HG03460 (cell line): ENCODE measurements around the gene RPS6KA4.

Experiments used
- ATAC-seq: cut with Tn5 transposase; IDR thresholded peaks from one replicate; pipeline ENCODE4 v1.9.1; 2021; ENCODE audit not compliant: unreplicated experiment

The RPS6KA4 gene

DNA sequence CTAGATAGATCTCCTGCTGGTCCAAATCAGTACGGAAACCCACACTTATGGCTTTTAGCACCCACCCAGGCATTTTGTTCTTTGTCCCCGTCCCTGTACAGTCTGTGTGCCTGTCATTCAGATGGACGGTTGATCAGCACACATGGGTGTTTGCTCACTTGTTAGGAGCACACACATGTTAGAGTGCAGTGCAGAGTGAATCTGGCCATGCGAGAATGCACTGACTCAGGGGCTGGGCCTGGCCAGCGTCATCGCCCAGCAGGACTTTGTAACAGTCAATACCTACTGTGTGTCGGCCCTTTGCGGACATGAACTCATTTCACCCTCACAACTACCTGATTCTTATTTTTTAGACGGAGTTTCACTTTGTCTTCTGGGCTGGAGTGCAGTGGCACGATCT, 3.4 kb downstream of the RPS6KA4 start:
- no peak for ATAC-seq

- no peak for ATAC-seq
These were observed 5.5 kb downstream of the RPS6KA4 start for GRCh38 chr11:64364435-64364834.

DNA sequence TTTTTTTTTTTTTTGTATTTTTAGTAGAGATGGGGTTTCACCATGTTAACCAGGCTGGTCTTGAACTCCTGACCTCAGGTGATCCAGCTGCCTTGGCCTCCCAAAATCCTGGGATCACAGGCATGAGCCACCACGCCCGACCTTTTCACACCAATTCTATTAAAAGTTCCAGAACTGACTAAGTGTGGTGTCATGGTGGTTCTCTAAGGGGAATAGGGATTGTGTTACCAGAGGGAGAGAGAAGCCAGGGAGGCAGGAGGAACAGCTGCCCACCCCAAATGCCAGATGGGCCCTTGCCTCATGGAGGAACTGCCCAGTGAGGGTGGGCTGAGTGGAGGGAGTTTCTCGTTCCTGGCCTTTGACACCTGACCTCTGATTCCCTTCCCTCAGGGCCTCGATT, 5.9 kb downstream of the RPS6KA4 start:
- no peak for ATAC-seq

DNA sequence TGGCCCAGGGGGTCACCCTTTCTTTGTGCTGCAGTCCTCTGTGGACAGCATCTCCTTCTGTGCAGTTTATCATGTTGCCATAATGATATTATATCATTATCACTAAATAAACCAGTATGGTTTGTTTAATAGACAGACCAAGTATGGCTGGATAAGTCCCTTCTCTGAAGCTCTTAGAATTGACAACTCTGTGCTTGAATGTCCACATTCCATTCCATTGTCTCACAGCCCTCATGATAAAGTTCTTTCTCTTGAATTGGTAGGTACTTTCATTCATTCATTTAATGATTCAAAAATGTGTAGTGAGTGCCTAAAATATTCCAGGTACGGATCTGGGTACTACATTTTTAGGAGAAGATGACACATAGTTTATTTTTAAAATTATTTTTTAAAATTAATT, 7.8 kb downstream of the RPS6KA4 start:
- no peak for ATAC-seq

DNA sequence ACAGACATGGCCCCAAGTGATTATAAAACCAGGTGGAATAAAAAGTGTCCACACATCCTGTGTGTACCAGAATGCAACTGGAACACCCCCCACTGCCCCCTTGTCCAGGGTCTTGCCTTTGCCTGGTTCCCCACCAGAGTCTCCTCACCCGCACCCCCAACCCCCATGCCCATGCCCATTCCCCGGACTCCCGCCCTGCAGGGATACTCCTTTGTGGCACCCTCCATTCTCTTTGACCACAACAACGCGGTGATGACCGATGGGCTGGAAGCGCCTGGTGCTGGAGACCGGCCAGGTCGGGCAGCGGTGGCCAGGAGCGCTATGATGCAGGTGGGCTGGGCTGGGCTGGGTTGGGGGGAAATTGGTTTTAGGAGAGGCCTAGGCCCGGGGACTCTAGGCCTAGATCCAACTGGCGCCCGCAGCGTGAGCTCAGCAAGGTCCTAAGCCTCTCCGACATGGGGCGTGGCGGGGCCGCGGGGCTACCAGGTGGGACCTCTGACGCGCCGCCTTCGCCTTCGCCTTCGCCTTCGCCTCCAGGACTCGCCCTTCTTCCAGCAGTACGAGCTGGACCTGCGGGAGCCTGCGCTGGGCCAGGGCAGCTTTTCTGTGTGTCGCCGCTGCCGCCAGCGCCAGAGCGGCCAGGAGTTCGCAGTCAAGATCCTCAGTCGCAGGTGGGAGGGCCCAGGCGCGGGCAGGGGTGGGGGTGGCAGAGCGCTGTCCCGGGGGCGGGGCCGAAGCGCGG, 9.1 kb downstream of the RPS6KA4 start:
- ATAC-seq: no peak

DNA sequence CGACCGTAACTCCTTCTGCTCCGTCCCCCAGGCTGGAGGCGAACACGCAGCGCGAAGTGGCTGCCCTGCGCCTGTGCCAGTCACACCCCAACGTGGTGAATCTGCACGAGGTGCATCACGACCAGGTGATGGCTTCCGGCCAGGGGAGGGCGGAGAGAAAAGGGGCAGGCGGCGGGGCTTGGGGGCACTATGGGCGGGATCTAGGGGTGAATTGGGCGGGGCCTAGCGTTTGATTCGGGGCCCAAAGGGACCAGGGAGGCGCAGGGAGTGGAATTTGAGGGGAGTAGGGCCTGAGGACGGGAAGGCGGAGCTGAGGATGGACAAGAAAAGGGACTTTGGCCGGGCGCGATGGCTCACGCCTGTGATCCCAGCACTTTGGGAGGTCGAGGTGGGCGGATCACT, 9.7 kb downstream of the RPS6KA4 start:
- ATAC-seq: no peak

DNA sequence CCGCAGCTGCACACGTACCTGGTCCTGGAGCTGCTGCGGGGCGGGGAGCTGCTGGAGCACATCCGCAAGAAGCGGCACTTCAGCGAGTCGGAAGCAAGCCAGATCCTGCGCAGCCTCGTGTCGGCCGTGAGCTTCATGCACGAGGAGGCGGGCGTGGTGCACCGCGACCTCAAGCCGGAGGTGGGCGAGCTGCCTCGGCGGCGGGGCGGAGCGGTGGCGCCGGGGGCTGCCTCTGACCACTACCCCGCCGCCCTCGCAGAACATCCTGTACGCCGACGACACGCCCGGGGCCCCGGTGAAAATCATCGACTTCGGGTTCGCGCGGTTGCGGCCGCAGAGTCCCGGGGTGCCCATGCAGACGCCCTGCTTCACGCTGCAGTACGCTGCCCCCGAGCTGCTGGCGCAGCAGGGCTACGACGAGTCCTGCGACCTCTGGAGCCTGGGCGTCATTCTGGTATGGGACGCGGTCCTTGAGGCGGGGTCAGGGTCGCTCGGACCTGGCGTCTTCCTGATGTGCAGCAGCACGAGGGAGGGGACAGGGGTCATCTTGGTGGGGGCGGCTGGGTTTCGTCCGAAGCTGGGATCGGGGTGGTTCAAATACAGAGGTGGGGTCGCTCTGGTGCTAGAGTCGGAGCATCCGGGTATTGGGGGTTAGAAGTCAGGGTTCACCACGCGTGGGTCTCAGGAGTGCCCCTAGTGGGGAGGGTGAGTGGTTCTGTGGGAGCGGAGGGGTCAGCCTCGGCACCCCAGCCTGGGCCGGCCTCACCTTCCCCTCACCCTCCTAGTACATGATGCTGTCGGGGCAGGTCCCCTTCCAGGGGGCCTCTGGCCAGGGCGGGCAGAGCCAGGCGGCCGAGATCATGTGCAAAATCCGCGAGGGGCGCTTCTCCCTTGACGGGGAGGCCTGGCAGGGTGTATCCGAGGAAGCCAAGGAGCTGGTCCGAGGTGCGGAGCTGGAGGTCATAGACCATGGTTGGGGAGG, 10.8 kb downstream of the RPS6KA4 start:
- ATAC-seq: no peak

DNA sequence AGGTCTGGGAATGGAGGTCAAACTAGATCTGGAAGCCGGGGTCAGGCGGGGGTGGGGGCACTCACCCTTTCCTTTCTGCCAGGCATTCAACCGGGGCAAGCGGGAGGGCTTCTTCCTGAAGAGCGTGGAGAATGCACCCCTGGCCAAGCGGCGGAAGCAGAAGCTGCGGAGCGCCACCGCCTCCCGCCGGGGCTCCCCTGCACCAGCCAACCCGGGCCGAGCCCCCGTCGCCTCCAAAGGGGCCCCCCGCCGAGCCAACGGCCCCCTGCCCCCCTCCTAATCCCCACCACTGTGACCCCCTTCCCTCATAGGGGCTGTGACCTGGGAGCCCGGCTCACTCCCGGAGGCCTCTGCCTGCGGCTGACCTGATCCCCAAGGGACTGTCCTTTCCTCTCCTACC, 12.2 kb downstream of the RPS6KA4 start:
- ATAC-seq: no peak

GRCh38 chr11:64372021-64372420, 13.1 kb downstream of the RPS6KA4 start:
- no peak for ATAC-seq

DNA sequence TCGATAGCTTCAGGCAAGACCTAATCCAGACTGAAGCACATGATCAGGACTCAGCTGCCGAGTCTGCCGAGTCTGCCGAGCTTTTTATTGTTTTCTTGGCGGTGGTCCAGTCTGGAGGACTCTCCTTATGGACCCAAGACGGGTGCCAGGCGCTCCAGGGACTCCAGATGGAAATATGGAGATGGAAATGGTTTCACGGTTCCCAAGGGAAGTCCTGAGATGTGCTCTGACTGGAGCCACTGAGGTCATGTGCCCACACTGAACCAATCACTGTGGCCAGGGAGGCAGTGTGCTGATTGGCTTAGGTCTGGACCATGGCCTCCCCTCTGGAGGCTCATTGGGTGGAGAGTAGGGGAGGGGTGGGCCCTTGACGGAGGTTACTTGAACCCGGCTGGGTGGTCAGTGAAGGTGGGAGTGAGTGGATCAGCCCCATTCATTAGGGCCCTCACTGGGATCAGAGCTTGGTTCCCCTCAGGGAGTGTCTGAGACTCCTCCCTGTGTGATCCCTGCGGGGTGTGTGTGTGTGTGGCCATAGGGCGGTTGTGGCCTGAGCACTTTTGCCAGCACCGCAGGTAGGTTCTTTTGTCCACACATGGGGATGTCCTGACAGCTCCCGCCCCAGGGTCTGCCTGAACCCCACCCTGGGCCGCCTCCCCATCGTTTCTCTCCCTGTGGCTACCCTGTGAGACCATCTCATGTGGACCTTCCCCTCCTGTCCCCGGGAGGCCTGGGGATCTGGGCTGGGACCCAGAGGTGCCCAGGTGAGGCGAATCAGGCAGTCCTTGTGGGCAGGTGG, 14.0 kb downstream of the RPS6KA4 start:
- ATAC-seq: no peak

DNA sequence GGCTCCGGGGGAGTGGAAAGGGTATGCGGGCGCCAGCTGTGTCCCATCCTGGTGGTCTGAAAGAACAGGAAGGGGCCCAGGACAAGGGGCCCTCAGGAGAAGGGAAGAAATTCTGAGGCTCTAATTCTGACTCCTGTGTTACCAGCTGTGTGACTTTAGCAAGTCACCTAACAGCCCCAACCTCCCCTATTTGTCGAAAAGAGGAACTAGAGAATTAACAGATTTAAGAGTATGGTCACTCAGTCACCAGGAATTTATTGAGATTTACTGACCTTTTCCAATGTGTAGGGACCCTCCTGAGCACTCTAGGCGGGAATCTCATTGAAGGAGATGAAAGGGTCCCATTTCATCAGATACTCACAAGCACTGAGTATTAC, 14.6 kb downstream of the RPS6KA4 start:
- ATAC-seq: no peak

- no peak for ATAC-seq
These were observed 17.1 kb downstream of the RPS6KA4 start for GRCh38 chr11:64376071-64376470.

- no peak for ATAC-seq
These were observed 19.4 kb downstream of the RPS6KA4 start for GRCh38 chr11:64378335-64378880.

DNA sequence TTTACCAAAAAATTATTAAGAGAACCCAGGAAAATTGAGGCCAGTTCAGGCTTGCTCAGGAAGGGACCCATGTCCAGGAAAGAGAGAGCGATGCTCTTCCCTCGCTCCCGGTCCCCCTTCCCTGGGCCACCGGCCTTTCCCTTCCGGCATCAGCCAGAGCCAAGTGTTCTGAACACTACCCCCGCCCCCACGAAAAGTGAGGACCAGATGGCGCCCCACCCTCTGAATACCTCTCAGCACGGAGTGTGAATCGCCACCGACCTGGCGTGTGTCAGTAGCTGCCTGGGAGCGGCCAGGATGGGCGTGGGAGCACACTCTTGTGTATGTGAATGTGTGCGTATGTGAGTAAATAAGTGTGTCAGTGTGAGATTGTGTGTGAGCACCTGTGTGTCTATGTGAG, 20.2 kb downstream of the RPS6KA4 start:
- ATAC-seq: no peak

- ATAC-seq: no peak
These were observed 21.1 kb downstream of the RPS6KA4 start for GRCh38 chr11:64379817-64380709.

DNA sequence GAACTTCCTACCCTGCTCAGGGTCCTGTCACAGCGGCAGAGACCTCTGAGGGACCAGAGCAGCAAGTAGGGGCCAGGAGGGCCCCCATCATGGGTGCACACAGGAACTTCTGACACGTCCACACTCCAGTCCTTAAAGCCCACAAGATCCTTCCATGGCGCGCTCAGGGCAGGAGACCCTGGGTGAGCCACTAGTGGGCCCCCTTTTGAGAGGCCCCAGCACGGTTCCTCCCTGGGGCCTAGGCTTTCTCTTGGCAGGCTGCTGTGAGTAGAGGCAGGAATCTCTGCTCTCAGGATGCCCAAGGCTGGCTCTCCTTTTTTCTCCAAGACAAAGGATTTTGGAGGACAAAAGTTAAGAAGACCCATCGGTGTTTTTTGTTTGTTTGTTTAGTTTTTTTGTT, 22.4 kb downstream of the RPS6KA4 start:
- ATAC-seq: no peak

- ATAC-seq: no peak
These were observed 23.1 kb downstream of the RPS6KA4 start for GRCh38 chr11:64382047-64382446.

GRCh38 chr11:64382586-64382985, 23.6 kb downstream of the RPS6KA4 start:
- ATAC-seq: no peak

DNA sequence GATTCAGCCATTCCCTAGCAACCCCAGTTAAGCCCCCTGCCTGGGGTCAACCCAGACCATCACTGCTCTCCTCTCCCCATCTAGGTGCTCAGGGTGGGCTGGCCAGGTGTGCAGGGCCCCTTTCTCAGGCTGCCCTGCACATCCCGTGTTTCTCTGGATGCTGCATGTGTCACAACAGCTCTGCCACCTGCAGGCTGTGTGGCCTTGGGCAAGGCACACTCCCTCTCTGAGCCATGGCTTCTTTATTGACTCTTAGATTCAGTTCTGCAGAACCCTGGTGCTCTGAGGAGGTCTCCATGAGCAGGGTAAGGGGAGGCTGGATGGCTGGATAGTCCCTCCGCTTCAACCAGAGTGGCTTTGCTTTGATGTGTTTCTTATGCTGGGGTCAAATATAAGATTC, 24.6 kb downstream of the RPS6KA4 start:
- ATAC-seq: no peak
